ENCODE measurements around the gene CBX7.

DNA sequence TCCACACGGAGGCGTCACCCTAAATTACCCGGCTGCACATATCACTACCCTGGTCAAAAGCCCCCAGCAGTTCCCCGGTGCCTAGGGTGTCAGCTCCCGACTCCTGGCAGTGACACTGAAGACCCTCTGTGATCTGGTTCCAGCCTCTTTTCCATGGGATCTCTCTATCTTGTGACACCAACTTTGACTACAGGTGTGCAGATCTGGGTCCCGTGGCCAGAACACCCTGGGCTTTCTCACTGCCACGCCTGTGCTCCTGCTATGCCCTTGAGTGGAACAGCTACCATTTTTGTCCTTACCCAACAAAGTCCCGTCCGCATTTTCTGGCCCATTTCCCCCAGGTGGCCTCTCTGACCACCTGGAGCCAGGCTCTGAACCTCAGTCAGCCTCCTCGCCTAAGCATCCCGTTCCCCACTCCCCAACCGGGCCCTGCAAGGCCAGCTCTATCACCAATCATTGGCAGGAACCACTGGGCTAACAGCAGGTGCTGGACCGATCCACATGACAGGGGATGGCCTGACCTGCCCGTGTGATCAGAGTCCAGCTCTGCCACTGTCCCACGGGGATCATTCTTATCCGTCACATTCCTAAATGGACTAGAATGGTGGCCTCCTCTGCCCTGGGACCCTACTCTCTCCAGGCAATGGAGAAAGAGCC, 20.7 kb upstream of the CBX7 start:
- TF ChIP-seq, protein P1, sequence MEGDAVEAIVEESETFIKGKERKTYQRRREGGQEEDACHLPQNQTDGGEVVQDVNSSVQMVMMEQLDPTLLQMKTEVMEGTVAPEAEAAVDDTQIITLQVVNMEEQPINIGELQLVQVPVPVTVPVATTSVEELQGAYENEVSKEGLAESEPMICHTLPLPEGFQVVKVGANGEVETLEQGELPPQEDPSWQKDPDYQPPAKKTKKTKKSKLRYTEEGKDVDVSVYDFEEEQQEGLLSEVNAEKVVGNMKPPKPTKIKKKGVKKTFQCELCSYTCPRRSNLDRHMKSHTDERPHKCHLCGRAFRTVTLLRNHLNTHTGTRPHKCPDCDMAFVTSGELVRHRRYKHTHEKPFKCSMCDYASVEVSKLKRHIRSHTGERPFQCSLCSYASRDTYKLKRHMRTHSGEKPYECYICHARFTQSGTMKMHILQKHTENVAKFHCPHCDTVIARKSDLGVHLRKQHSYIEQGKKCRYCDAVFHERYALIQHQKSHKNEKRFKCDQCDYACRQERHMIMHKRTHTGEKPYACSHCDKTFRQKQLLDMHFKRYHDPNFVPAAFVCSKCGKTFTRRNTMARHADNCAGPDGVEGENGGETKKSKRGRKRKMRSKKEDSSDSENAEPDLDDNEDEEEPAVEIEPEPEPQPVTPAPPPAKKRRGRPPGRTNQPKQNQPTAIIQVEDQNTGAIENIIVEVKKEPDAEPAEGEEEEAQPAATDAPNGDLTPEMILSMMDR (IDR thresholded peaks at IDR 0.05), result no peak
- no peak for TF ChIP-seq POLR2A (IDR thresholded peaks at IDR 0.05)
